ENCODE results near the gene COX10. TPM values are rescaled to one million over a fixed set of nuclear protein-coding genes. Genes with fewer than 3 reads are reported as not detected.
"Not testable (repeated sequence)": the region's sequence is repeated elsewhere in the genome, so short reads cannot be mapped to it uniquely, and the experiment has no call there.

The COX10 gene
- total RNA-seq (2021; ENCODE audit: unreplicated experiment) (13.4 TPM), Bru-seq, nascent RNA (percentile 75 among the genes with signal in this experiment), BruChase-seq, experiment 1, labeled RNA remaining after a 2-hour chase (percentile 58 among the genes with signal in this experiment), BruChase-seq, experiment 2, labeled RNA remaining after a 6-hour chase (percentile 50 among the genes with signal in this experiment)
- 7.4 TPM for polyA plus RNA-seq (2012; ENCODE audit: insufficient read length)
- long read RNA-seq, transcript COX10-201 (7 exons, 2,873 nt): major isoform, 18 of 38 reads
- long read RNA-seq, partial matches to known transcripts: 5 of 38 reads
- long read RNA-seq, other reads (novel, unspliced or antisense): 14 of 38 reads

DNA sequence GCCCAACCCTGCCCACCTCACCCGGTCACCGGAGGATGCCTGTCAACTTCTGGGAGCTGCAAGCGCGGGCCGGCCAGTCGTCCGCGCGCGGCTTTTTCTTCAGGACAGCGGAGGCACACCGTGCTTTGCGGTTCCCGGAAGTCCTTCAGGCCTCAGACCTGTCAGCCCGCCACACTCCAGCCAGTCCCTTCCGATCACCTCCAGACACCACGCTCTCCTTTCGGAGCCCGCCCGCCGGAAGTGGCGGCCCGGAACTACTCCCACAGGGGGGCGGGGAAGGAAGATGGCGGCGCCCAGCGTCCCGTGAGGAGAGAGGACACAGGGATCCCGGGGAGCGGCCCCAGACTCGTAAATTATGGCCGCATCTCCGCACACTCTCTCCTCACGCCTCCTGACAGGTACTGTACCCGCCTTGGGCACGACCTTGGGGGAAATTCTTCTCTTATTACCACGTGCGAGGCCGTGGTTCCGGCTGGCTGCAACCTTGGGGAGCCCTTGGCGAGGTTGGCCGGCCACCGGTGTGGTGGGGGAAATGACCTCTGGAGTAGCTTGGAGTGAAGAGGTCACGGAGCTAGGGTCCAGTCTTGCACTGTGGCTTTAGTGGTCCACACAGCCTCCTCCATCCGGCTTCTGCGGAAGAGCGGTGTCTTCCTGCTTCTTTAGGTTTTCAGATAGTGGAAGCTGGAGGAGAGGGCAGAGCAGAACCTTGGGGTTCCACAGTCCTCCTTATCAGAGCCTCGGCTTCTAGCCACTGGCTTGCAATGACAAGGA, at the start of gene COX10:
COX10 (plus strand) TSS at position 254 of the 771 bp plus-strand sequence; CDS start at position 356, 102 bp downstream.
- H3K36me3 ChIP-seq (ENCODE audit: control insufficient read depth, insufficient read depth, low read length): peaks cover 10% of the 10 kb centered on the region

DNA sequence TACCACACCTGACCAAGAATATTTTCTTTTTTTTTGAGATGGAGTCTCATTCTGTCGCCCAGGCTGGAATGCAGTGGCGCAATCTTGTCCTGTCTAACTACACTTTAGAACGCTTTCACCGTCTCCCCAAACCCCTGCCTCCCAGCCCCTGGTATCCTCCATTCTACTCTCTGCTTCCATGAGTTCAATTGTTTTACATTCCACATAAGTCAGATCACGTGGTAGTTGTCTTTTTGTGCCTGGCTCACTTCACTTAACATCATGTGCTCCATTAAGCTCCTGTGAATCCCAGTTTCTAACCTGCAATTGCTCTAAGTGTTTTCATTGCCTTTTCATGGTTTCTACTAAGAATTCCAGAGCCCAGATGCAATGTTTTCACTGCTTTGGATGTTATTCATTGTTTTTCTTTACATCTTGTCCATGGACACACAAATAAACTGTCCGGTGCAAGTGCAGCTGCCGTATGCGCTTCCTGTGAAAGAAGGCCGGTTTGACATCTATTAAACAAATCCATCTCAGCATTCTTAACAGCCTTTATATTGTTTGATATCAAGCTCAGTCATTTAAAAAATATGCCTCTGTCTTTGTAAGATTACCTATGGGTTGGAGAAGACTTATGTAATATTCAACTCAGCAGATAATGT, 47.5 kb upstream of the COX10 start:
- H3K27ac ChIP-seq (ENCODE audit: low read length); ATAC-seq; POLR2A ChIA-PET; H3K4me1 ChIP-seq (ENCODE audit: control insufficient read depth, insufficient read depth, low read length); CTCF ChIA-PET; H3K27me3 ChIP-seq (ENCODE audit: control insufficient read depth, insufficient read depth, low read length); H3K36me3 ChIP-seq (ENCODE audit: control insufficient read depth, insufficient read depth, low read length); intact Hi-C loops (cut with micrococcal nuclease; ENCODE audit: unreplicated experiment); in situ Hi-C loops (cut with HindIII; ENCODE audit: low pct_unique_long_range_greater_than_20kb, low sequenced_read_pairs); BruUV-seq (replicated peaks); H3K9me3 ChIP-seq (ENCODE audit: control insufficient read depth, insufficient read depth, low read depth, low read length); H3K4me3 ChIP-seq (ENCODE audit: low read depth in 2 of 2, low read length in 2 of 2); DNase-seq (ENCODE audit: low read depth, low spot score): not testable (repeated sequence)

More for the DNA sequence above, at the start of gene COX10:
- ATAC-seq: peak; percentile 100
- in situ Hi-C loops (cut with HindIII; ENCODE audit: low pct_unique_long_range_greater_than_20kb, low sequenced_read_pairs) (no loop called here), intact Hi-C loops (cut with micrococcal nuclease; ENCODE audit: unreplicated experiment) (loop anchor here (10.0 kb wide), 1 partner anchor 725 kb away; no protein-coding TSS in a partner anchor)
- POLR2A ChIA-PET: interaction anchor here (0.5 to 0.6 kb wide), 2 partner anchors 56 to 82 kb away, joined by 3 read pairs; no protein-coding TSS in a partner anchor
- Histone ChIP-seq H3K9me3 (ENCODE audit: control insufficient read depth, insufficient read depth, low read depth, low read length) (peaks cover 5% of the 10 kb centered on the region; the same call in 1 of the 2 replicates), H3K4me3 (ENCODE audit: low read depth in 2 of 2, low read length in 2 of 2) (peak within 1 kb of the TSS; percentile 93 to 97), H3K27me3 (ENCODE audit: control insufficient read depth, insufficient read depth, low read length) (no peaks in the 10 kb centered on the region), H3K4me1 (ENCODE audit: control insufficient read depth, insufficient read depth, low read length) (peaks cover 11% of the 10 kb centered on the region; the same call in 1 of the 2 replicates), H3K27ac (ENCODE audit: low read length) (peak within 1 kb of the TSS; percentile 95)
- peak; percentile 33 for DNase-seq (ENCODE audit: low read depth, low spot score)
- CTCF ChIA-PET: no interaction called here
- BruUV-seq (replicated peaks): no TSS peak
- TF ChIP-seq, protein P1, sequence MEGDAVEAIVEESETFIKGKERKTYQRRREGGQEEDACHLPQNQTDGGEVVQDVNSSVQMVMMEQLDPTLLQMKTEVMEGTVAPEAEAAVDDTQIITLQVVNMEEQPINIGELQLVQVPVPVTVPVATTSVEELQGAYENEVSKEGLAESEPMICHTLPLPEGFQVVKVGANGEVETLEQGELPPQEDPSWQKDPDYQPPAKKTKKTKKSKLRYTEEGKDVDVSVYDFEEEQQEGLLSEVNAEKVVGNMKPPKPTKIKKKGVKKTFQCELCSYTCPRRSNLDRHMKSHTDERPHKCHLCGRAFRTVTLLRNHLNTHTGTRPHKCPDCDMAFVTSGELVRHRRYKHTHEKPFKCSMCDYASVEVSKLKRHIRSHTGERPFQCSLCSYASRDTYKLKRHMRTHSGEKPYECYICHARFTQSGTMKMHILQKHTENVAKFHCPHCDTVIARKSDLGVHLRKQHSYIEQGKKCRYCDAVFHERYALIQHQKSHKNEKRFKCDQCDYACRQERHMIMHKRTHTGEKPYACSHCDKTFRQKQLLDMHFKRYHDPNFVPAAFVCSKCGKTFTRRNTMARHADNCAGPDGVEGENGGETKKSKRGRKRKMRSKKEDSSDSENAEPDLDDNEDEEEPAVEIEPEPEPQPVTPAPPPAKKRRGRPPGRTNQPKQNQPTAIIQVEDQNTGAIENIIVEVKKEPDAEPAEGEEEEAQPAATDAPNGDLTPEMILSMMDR (IDR thresholded peaks at IDR 0.05): no peak
- peak; percentile 61; the same call in 1 of the 2 replicates for TF ChIP-seq POLR2AphosphoS5 (IDR thresholded peaks at IDR 0.05; ENCODE audit: low read depth, low read length)
- 0 out of 2 replicates have a peak, but pooled peaks have one; percentile 21 for TF ChIP-seq TCF7L2 (IDR thresholded peaks at IDR 0.05; ENCODE audit: low read depth, low read length)
- 0 out of 2 replicates have a peak, but pooled peaks have one; percentile 36 for TF ChIP-seq SIN3A (IDR thresholded peaks at IDR 0.05; ENCODE audit: borderline replicate concordance, insufficient read depth, low read depth, low read length)
- TF ChIP-seq, protein P2, sequence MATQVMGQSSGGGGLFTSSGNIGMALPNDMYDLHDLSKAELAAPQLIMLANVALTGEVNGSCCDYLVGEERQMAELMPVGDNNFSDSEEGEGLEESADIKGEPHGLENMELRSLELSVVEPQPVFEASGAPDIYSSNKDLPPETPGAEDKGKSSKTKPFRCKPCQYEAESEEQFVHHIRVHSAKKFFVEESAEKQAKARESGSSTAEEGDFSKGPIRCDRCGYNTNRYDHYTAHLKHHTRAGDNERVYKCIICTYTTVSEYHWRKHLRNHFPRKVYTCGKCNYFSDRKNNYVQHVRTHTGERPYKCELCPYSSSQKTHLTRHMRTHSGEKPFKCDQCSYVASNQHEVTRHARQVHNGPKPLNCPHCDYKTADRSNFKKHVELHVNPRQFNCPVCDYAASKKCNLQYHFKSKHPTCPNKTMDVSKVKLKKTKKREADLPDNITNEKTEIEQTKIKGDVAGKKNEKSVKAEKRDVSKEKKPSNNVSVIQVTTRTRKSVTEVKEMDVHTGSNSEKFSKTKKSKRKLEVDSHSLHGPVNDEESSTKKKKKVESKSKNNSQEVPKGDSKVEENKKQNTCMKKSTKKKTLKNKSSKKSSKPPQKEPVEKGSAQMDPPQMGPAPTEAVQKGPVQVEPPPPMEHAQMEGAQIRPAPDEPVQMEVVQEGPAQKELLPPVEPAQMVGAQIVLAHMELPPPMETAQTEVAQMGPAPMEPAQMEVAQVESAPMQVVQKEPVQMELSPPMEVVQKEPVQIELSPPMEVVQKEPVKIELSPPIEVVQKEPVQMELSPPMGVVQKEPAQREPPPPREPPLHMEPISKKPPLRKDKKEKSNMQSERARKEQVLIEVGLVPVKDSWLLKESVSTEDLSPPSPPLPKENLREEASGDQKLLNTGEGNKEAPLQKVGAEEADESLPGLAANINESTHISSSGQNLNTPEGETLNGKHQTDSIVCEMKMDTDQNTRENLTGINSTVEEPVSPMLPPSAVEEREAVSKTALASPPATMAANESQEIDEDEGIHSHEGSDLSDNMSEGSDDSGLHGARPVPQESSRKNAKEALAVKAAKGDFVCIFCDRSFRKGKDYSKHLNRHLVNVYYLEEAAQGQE (IDR thresholded peaks at IDR 0.05; ENCODE audit: insufficient read depth in 1 of 2, low read depth in 2 of 2, low read length in 1 of 2): no peak

DNA sequence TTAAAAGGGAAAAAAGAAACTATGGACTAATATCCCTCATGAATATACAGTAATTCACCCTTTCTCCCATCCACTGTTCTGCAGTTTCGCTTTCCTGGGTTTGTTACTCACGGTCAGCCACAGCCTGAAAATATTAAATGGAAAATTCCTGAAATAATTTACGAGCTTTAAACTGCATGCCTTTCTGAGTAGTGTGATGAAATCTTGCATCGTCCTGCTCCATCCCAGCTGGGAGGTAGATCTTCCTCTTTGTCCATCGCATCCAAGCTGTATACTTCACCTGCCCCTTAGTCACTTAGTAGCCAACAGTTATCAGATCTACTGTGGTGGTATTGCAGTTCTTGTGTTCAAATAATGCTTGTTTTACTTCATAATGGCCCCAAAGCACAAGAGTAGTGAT, 39.5 kb upstream of the COX10 start:
- ATAC-seq; POLR2A ChIA-PET; CTCF ChIA-PET; H3K4me3 ChIP-seq (ENCODE audit: low read depth in 2 of 2, low read length in 2 of 2); H3K36me3 ChIP-seq (ENCODE audit: control insufficient read depth, insufficient read depth, low read length); H3K4me1 ChIP-seq (ENCODE audit: control insufficient read depth, insufficient read depth, low read length); BruUV-seq (replicated peaks); H3K27ac ChIP-seq (ENCODE audit: low read length); DNase-seq (ENCODE audit: low read depth, low spot score); H3K9me3 ChIP-seq (ENCODE audit: control insufficient read depth, insufficient read depth, low read depth, low read length); H3K27me3 ChIP-seq (ENCODE audit: control insufficient read depth, insufficient read depth, low read length); in situ Hi-C loops (cut with HindIII; ENCODE audit: low pct_unique_long_range_greater_than_20kb, low sequenced_read_pairs); intact Hi-C loops (cut with micrococcal nuclease; ENCODE audit: unreplicated experiment): not testable (repeated sequence)
